GM23338 (cell line): ENCODE data around the gene MARVELD3. TPM values are rescaled to one million over a fixed set of nuclear protein-coding genes. Genes with fewer than 3 reads are reported as not detected.
"Not testable (repeated sequence)": the region's sequence is repeated elsewhere in the genome, so short reads cannot be mapped to it uniquely, and the experiment has no call there.

Experiments
- ATAC-seq: fragments of 200-7000 bp; cut with Tn5 transposase; 3 replicates; pipeline ENCODE4 v1.9.1; 2020
- DNase-seq: peaks from one replicate; pipeline ENCODE4 v3.0.0-alpha.2; 2015; ENCODE audit warnings: low spot score
- H2AFZ ChIP-seq: fragments of 200-600 bp; sonication (generic); 2 replicates; pipeline ENCODE4 v1.8.0; 2016; ENCODE audit warnings: antibody characterized with exemption, mild to moderate bottlenecking, moderate library complexity
- H3F3A ChIP-seq: fragments of 200-600 bp; sonication (generic); replicated peaks from 2 replicates; pipeline ENCODE4 v1.8.0; 2017; ENCODE audit warnings: antibody characterized with exemption, mixed run types, low read depth
- H3K27ac ChIP-seq: fragments of 200-600 bp; sonication (generic); 2 replicates; pipeline ENCODE4 v1.6.1; 2016; ENCODE audit warnings: low read depth
- H3K27me3 ChIP-seq: fragments of 200-600 bp; sonication (generic); 2 replicates; pipeline ENCODE4 v1.8.0; 2016; ENCODE audit warnings: mild to moderate bottlenecking, mixed run types, moderate library complexity; ENCODE audit not compliant: insufficient read depth
- H3K36me3 ChIP-seq: fragments of 200-600 bp; sonication (generic); 2 replicates; pipeline ENCODE4 v1.8.0; 2016; ENCODE audit warnings: mild to moderate bottlenecking; ENCODE audit not compliant: insufficient read depth
- H3K4me1 ChIP-seq: fragments of 200-600 bp; sonication (generic); 2 replicates; pipeline ENCODE4 v1.8.0; 2016; ENCODE audit warnings: mild to moderate bottlenecking, moderate library complexity; ENCODE audit not compliant: insufficient read depth
- H3K4me2 ChIP-seq: fragments of 200-600 bp; sonication (generic); 2 replicates; pipeline ENCODE4 v1.7.1; 2017; ENCODE audit warnings: mixed run types
- H3K4me3 ChIP-seq: fragments of 200-600 bp; sonication (generic); 2 replicates; pipeline ENCODE4 v1.6.1; 2016; ENCODE audit warnings: mixed run types
- H3K79me2 ChIP-seq: fragments of 200-600 bp; sonication (generic); replicated peaks from 2 replicates; pipeline ENCODE4 v1.8.0; 2017; ENCODE audit warnings: mild to moderate bottlenecking; ENCODE audit not compliant: insufficient read depth
- H3K9me2 ChIP-seq: fragments of 200-600 bp; sonication (generic); 2 replicates; pipeline ENCODE4 v1.8.0; 2017; ENCODE audit not compliant: insufficient read depth
- H4K20me1 ChIP-seq: fragments of 200-600 bp; sonication (generic); replicated peaks from 2 replicates; pipeline ENCODE4 v1.8.0; 2017; ENCODE audit warnings: mild to moderate bottlenecking; ENCODE audit not compliant: insufficient read depth
- H3K27ac Mint-ChIP-seq: 2 replicates; pipeline ENCODE4 v1.8.0; 2020; ENCODE audit warnings: inconsistent platforms, mild to moderate bottlenecking, moderate library complexity, mixed read lengths
- H3K27me3 Mint-ChIP-seq: 3 replicates; pipeline ENCODE4 v1.8.0; 2022; ENCODE audit warnings: low read depth, mild to moderate bottlenecking, moderate library complexity, mixed read lengths, inconsistent platforms; ENCODE audit not compliant: insufficient read depth, poor library complexity
- H3K36me3 Mint-ChIP-seq: 3 replicates; pipeline ENCODE4 v1.8.0; 2021; ENCODE audit warnings: low read depth, mild to moderate bottlenecking, inconsistent platforms, moderate library complexity, mixed read lengths
- H3K4me1 Mint-ChIP-seq: 3 replicates; pipeline ENCODE4 v1.8.0; 2020; ENCODE audit warnings: mild to moderate bottlenecking, inconsistent platforms, mixed read lengths
- H3K4me3 Mint-ChIP-seq: 3 replicates; pipeline ENCODE4 v1.8.0; 2021; ENCODE audit warnings: moderate library complexity, mild to moderate bottlenecking, inconsistent platforms, mixed read lengths
- H3K9me3 Mint-ChIP-seq: 3 replicates; pipeline ENCODE4 v1.8.0; 2020; ENCODE audit warnings: moderate library complexity, mild to moderate bottlenecking, inconsistent platforms, mixed read lengths
- CREB1 ChIP-seq: fragments of 250-450 bp; sonication (Bioruptor Pico); IDR thresholded peaks from 2 replicates; pipeline ENCODE4 v1.5.0; 2020; ENCODE audit warnings: low read depth, mild to moderate bottlenecking, moderate library complexity
- ETS1 ChIP-seq: IDR thresholded peaks from 2 replicates; pipeline ENCODE4 v1.6.1; 2016; ENCODE audit warnings: antibody characterized with exemption
- EZH2 ChIP-seq: fragments of 200-600 bp; sonication (generic); IDR thresholded peaks from one replicate; pipeline ENCODE4 v1.8.0; 2017; ENCODE audit warnings: antibody characterized with exemption, mild to moderate bottlenecking, low read depth; ENCODE audit not compliant: unreplicated experiment
- EZH2phosphoT487 ChIP-seq: fragments of 200-600 bp; sonication (generic); IDR thresholded peaks from one replicate; pipeline ENCODE4 v1.8.1; 2018; ENCODE audit warnings: antibody characterized with exemption; ENCODE audit not compliant: unreplicated experiment
- JUNB ChIP-seq: IDR thresholded peaks from one replicate; pipeline ENCODE4 v1.6.1; 2016; ENCODE audit warnings: antibody characterized with exemption; ENCODE audit not compliant: unreplicated experiment
- NANOG ChIP-seq: IDR thresholded peaks from 2 replicates; pipeline ENCODE4 v1.6.1; 2016; ENCODE audit warnings: antibody characterized with exemption, borderline replicate concordance
- POLR2AphosphoS5 ChIP-seq: IDR thresholded peaks from 2 replicates; pipeline ENCODE4 v1.6.1; 2016; ENCODE audit warnings: antibody characterized with exemption, low read depth
- STAT1 ChIP-seq: IDR thresholded peaks from one replicate; pipeline ENCODE4 v1.6.1; 2016; ENCODE audit warnings: antibody characterized with exemption; ENCODE audit not compliant: unreplicated experiment
- ZNF331 ChIP-seq: fragments of 250-450 bp; sonication (Bioruptor Pico); IDR thresholded peaks from 2 replicates; pipeline ENCODE4 v1.5.0; 2020; ENCODE audit warnings: low read depth, mild to moderate bottlenecking, moderate library complexity
- polyA plus RNA-seq: library from polyadenylated mRNA; unstranded; fragments of >200 nt; fragmentation: Nextera tagmentation; extraction: Ambion mirVana; gene quantifications from 2 replicates; pipeline ENCODE4 v1.2.1, GENCODE V29; 2016
- total RNA-seq: library from RNA; depleted of rRNA; stranded (reverse); fragments of >200 nt; shearing (Covaris generic); gene quantifications from 2 replicates; pipeline ENCODE4 v1.2.3, GENCODE V29; 2014
- TF ChIP-seq, protein P1 (sequence below): IDR thresholded peaks from one replicate; pipeline ENCODE4 v1.6.1; 2018; ENCODE audit warnings: antibody characterized with exemption; ENCODE audit not compliant: unreplicated experiment
- TF ChIP-seq, protein P2 (sequence below), 2 experiments: fragments of 200-600 bp in 1 of 2; sonication (generic) in 1 of 2; conservative IDR thresholded peaks; 2 replicates each; pipeline versions ENCODE4 v1.5.1 to v1.6.1; 2016 to 2017; ENCODE audit warnings: antibody characterized with exemption in 2 of 2, low read depth in 2 of 2, mild to moderate bottlenecking in 2 of 2, moderate library complexity in 1 of 2

Gene MARVELD3
- total and polyA plus RNA-seq, 2 experiments from 2014 or later: 23.4 to 32.7 TPM

DNA sequence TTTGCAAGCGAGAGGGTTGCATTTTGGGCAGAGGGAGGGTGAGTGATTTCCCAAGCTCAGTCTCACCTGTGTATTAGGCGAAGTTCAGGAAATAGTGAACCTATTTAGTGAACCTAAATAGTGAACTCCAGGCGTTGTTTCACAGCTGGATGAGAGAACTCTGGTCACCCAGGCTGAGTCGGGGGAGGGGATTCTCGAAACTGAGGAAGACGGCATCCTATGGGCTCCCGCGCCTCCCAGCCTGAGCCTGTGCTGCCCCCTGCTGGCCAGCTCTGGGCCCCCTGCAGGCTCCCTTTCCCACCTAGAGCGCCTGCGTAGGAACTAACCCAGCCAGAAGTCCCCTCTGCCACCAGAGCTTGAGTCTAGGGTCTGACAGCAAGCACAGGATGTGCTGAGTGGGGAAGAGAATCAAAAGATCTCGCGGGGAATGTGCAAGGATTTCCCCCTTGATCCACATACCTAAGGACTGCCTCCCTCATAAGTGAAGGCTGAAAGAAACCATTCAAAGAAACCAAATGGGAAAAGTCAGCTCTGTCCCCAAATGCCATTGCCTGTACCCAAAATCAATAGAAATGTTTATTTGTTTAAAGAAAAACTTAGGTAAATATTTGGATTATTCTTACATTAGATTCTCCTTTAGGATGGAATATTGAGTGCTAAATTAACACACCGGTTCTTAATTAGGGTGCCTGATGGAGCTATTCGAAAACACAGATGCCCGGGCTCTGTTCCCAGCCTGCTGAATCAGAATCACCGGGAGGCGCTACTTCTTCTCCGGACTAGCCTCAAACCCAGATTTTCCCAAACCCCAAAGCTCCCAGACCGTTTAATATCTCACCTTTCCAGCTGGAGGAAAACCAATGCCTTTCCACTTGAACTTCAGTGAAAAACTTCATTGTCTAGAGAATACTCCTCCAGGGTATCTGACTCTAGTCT, 14.8 kb upstream of the MARVELD3 start (continued):
- TF ChIP-seq EZH2 (no peak), ETS1 (no peak)

GRCh38 chr16:71614956-71615355, 11.0 kb upstream of the MARVELD3 start:
- not testable (repeated sequence) for H3K4me1 Mint-ChIP-seq, H3K4me3 ChIP-seq, H3K27me3 ChIP-seq, H3K4me2 ChIP-seq, DNase-seq, H4K20me1 ChIP-seq, H3K9me3 Mint-ChIP-seq, H3K27me3 Mint-ChIP-seq, H3K27ac Mint-ChIP-seq, H3K4me3 Mint-ChIP-seq, H3K36me3 ChIP-seq, H3F3A ChIP-seq, H3K27ac ChIP-seq, H2AFZ ChIP-seq, H3K36me3 Mint-ChIP-seq, H3K9me2 ChIP-seq, H3K4me1 ChIP-seq, H3K79me2 ChIP-seq, ATAC-seq

GRCh38 chr16:71618429-71618828, 7.6 kb upstream of the MARVELD3 start:
- H3K27ac ChIP-seq: no peak overlapping the region
- H3K4me3 Mint-ChIP-seq: no peak overlapping the region
- no peak overlapping the region for H2AFZ ChIP-seq
- ATAC-seq (no peak), DNase-seq (no peak)
- H3K4me2 ChIP-seq: no peak overlapping the region
- 0 out of 2 replicates have a peak, but pooled peaks cover 3% of the 10 kb centered on the region for H3K36me3 ChIP-seq
- H3K4me1 Mint-ChIP-seq: no peaks in the 10 kb centered on the region
- H3K79me2 ChIP-seq: no peaks in the 10 kb centered on the region
- no peaks in the 10 kb centered on the region for H3K27me3 ChIP-seq
- no peaks in the 10 kb centered on the region for H3K36me3 Mint-ChIP-seq
- H3F3A ChIP-seq: no peaks in the 10 kb centered on the region
- peaks cover 7% of the 10 kb centered on the region; the same call in 2 of the 3 replicates for H3K9me3 Mint-ChIP-seq
- H3K27ac Mint-ChIP-seq: no peak overlapping the region
- H4K20me1 ChIP-seq: no peaks in the 10 kb centered on the region
- no peak overlapping the region for H3K4me3 ChIP-seq
- peaks cover 3% of the 10 kb centered on the region for H3K27me3 Mint-ChIP-seq
- no peaks in the 10 kb centered on the region for H3K4me1 ChIP-seq
- 0 out of 2 replicates have a peak, but pooled peaks cover 2% of the 10 kb centered on the region for H3K9me2 ChIP-seq
- TF ChIP-seq EZH2: no peak
- TF ChIP-seq CREB1 (CRISPR knock-in tag): no peak
- TF ChIP-seq NANOG: no peak
- TF ChIP-seq EZH2phosphoT487: no peak
- TF ChIP-seq STAT1: no peak
- no peak for TF ChIP-seq POLR2AphosphoS5
- TF ChIP-seq, protein P1, sequence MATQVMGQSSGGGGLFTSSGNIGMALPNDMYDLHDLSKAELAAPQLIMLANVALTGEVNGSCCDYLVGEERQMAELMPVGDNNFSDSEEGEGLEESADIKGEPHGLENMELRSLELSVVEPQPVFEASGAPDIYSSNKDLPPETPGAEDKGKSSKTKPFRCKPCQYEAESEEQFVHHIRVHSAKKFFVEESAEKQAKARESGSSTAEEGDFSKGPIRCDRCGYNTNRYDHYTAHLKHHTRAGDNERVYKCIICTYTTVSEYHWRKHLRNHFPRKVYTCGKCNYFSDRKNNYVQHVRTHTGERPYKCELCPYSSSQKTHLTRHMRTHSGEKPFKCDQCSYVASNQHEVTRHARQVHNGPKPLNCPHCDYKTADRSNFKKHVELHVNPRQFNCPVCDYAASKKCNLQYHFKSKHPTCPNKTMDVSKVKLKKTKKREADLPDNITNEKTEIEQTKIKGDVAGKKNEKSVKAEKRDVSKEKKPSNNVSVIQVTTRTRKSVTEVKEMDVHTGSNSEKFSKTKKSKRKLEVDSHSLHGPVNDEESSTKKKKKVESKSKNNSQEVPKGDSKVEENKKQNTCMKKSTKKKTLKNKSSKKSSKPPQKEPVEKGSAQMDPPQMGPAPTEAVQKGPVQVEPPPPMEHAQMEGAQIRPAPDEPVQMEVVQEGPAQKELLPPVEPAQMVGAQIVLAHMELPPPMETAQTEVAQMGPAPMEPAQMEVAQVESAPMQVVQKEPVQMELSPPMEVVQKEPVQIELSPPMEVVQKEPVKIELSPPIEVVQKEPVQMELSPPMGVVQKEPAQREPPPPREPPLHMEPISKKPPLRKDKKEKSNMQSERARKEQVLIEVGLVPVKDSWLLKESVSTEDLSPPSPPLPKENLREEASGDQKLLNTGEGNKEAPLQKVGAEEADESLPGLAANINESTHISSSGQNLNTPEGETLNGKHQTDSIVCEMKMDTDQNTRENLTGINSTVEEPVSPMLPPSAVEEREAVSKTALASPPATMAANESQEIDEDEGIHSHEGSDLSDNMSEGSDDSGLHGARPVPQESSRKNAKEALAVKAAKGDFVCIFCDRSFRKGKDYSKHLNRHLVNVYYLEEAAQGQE: no peak
- TF ChIP-seq JUNB: no peak
- TF ChIP-seq ZNF331 (CRISPR knock-in tag): no peak
- no peak for TF ChIP-seq ETS1
- TF ChIP-seq, protein P2, sequence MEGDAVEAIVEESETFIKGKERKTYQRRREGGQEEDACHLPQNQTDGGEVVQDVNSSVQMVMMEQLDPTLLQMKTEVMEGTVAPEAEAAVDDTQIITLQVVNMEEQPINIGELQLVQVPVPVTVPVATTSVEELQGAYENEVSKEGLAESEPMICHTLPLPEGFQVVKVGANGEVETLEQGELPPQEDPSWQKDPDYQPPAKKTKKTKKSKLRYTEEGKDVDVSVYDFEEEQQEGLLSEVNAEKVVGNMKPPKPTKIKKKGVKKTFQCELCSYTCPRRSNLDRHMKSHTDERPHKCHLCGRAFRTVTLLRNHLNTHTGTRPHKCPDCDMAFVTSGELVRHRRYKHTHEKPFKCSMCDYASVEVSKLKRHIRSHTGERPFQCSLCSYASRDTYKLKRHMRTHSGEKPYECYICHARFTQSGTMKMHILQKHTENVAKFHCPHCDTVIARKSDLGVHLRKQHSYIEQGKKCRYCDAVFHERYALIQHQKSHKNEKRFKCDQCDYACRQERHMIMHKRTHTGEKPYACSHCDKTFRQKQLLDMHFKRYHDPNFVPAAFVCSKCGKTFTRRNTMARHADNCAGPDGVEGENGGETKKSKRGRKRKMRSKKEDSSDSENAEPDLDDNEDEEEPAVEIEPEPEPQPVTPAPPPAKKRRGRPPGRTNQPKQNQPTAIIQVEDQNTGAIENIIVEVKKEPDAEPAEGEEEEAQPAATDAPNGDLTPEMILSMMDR (conservative IDR thresholded peaks at IDR 0.05; ENCODE audit: low read depth in 2 of 2): no peak
